Measurements from ENCODE around the gene OGN. TPM values are rescaled to one million over a fixed set of nuclear protein-coding genes. Genes with fewer than 3 reads are reported as not detected.
A peak's percentile ranks its signal among the peaks of the same experiment; 100 is the strongest.

The OGN gene
- total RNA-seq, 1 donor from 2014 or later = not detected

- DNase-seq (ENCODE audit: low spot score) = no peak
- ATAC-seq = no peak
Observed at GRCh38 chr9:92405818-92406217, 1.4 kb upstream of the OGN start.

- DNase-seq (ENCODE audit: low spot score) = no peak
- ATAC-seq = no peak
Observed at GRCh38 chr9:92402826-92403745, 1.3 kb downstream of the OGN start.

GRCh38 chr9:92402360-92402759 lies 2.0 kb downstream of the OGN start:
- ATAC-seq = no peak
- DNase-seq (ENCODE audit: low spot score) = no peak

GRCh38 chr9:92397853-92398252 lies 6.5 kb downstream of the OGN start:
- ATAC-seq (no peak), DNase-seq (ENCODE audit: low spot score) (no peak)

GRCh38 chr9:92395617-92396016 lies 8.8 kb downstream of the OGN start:
- DNase-seq (ENCODE audit: low spot score) = no peak
- no peak for ATAC-seq

- DNase-seq (ENCODE audit: low spot score) = no peak
- ATAC-seq = peak; percentile 90
Observed at GRCh38 chr9:92393686-92394085, 10.7 kb downstream of the OGN start.

- no peak for ATAC-seq
- no peak for DNase-seq (ENCODE audit: low spot score)
Observed at GRCh38 chr9:92392690-92393089, 11.7 kb downstream of the OGN start.

GRCh38 chr9:92385953-92386352 lies 18.4 kb downstream of the OGN start:
- DNase-seq (ENCODE audit: low spot score) = no peak
- ATAC-seq = peak; percentile 54

GRCh38 chr9:92385477-92385876 lies 18.9 kb downstream of the OGN start:
- ATAC-seq (peak; percentile 98), DNase-seq (ENCODE audit: low spot score) (peak; percentile 69)

GRCh38 chr9:92385001-92385400 lies 19.4 kb downstream of the OGN start:
- no peak for DNase-seq (ENCODE audit: low spot score)
- ATAC-seq = no peak

- no peak for ATAC-seq
- DNase-seq (ENCODE audit: low spot score) = no peak
Observed at GRCh38 chr9:92384375-92384774, 20.0 kb downstream of the OGN start.

- DNase-seq (ENCODE audit: low spot score) = no peak
- no peak for ATAC-seq
Observed at GRCh38 chr9:92381775-92382174, 22.6 kb downstream of the OGN start.

- ATAC-seq = no peak
- DNase-seq (ENCODE audit: low spot score) = no peak
Observed at GRCh38 chr9:92380603-92381002, 23.8 kb downstream of the OGN start.

- DNase-seq (ENCODE audit: low spot score) = no peak
- ATAC-seq = no peak
Observed at GRCh38 chr9:92378865-92379560, 25.4 kb downstream of the OGN start.

GRCh38 chr9:92377876-92378275 lies 26.5 kb downstream of the OGN start:
- no peak for ATAC-seq
- DNase-seq (ENCODE audit: low spot score) = no peak

- DNase-seq (ENCODE audit: low spot score) (no peak), ATAC-seq (no peak)
Observed at GRCh38 chr9:92373167-92373566, 31.2 kb downstream of the OGN start.

- DNase-seq (ENCODE audit: low spot score) (no peak), ATAC-seq (no peak)
Observed at GRCh38 chr9:92369075-92369474, 35.3 kb downstream of the OGN start.

GRCh38 chr9:92360083-92360482 lies 44.3 kb downstream of the OGN start:
- no peak for ATAC-seq
- DNase-seq (ENCODE audit: low spot score) = no peak

GRCh38 chr9:92359394-92359995 lies 44.9 kb downstream of the OGN start:
- DNase-seq (ENCODE audit: low spot score) (no peak), ATAC-seq (no peak)

GRCh38 chr9:92353051-92353450 lies 51.3 kb downstream of the OGN start:
- ATAC-seq (no peak), DNase-seq (ENCODE audit: low spot score) (no peak)

GRCh38 chr9:92350740-92351133 lies 53.6 kb downstream of the OGN start:
- no peak for DNase-seq (ENCODE audit: low spot score)
- ATAC-seq = no peak

Measured in left lobe of liver (tissue), 2 donors.